Suprapubic skin (tissue), 4 donors: ENCODE measurements around the gene PNMA3. TPM values are rescaled to one million over a fixed set of nuclear protein-coding genes. Genes with fewer than 3 reads are reported as not detected.
"Not testable (repeated sequence)": the region's sequence is repeated elsewhere in the genome, so short reads cannot be mapped to it uniquely, and the experiment has no call there.

ENCODE experiments used
- DNase-seq, 2 donors: peaks; one replicate each; pipeline ENCODE4 v3.0.0-alpha.2; 2019; ENCODE audit warnings: low spot score in 2 of 2
- H3K27ac ChIP-seq: fragments of 200-600 bp; sonication (generic); one replicate; pipeline ENCODE4 v1.5.1; 2019
- H3K27me3 ChIP-seq: fragments of 200-600 bp; sonication (generic); one replicate; pipeline ENCODE4 v1.5.1; 2019
- H3K36me3 ChIP-seq: fragments of 200-600 bp; sonication (generic); one replicate; pipeline ENCODE4 v1.5.1; 2019
- H3K4me1 ChIP-seq: fragments of 200-600 bp; sonication (generic); one replicate; pipeline ENCODE4 v1.5.1; 2019
- H3K4me3 ChIP-seq: fragments of 200-600 bp; sonication (generic); one replicate; pipeline ENCODE4 v1.5.1; 2019; ENCODE audit warnings: mild to moderate bottlenecking
- H3K9me3 ChIP-seq: fragments of 200-600 bp; sonication (generic); one replicate; pipeline ENCODE4 v1.5.1; 2019
- EP300 ChIP-seq: sonication (generic); formaldehyde crosslinking; IDR thresholded peaks from one replicate; pipeline ENCODE4 v1.6.1; 2017; ENCODE audit warnings: antibody characterized with exemption
- POLR2A ChIP-seq, 2 donors: fragments of 450-650 bp; IDR thresholded peaks; one replicate each; pipeline ENCODE4 v1.6.1; 2017; ENCODE audit warnings: antibody characterized with exemption in 2 of 2, mild to moderate bottlenecking in 2 of 2, moderate library complexity in 2 of 2
- POLR2AphosphoS5 ChIP-seq, 3 donors: sonication (generic); formaldehyde crosslinking; IDR thresholded peaks; one replicate each; pipeline ENCODE4 v1.6.1; 2017; ENCODE audit warnings: antibody characterized with exemption in 3 of 3
- WGBS: methylation state at CpG from one replicate; pipeline ENCODE4 v1.1.5; 2018; 5-methylcytosine and 5-hydroxymethylcytosine counted together
- total RNA-seq, 4 donors: library from RNA; depleted of rRNA; stranded (reverse); fragments of >200 nt; gene quantifications; one replicate each; pipeline ENCODE4 v1.1.0, GENCODE V29; 2016
- TF ChIP-seq, protein P1 (sequence below), 2 donors: fragments of 200-600 bp in 1 of 2; fragments of 450-650 bp in 1 of 2; sonication (generic) in 1 of 2; IDR thresholded peaks; one replicate each; pipeline ENCODE4 v1.5.1; 2016 to 2019; ENCODE audit warnings: antibody characterized with exemption in 2 of 2, mild to moderate bottlenecking in 1 of 2, moderate library complexity in 1 of 2

The PNMA3 gene
- total RNA-seq, 4 donors from 2014 or later = 0.26 to 0.97 (median 0.61) TPM

DNA sequence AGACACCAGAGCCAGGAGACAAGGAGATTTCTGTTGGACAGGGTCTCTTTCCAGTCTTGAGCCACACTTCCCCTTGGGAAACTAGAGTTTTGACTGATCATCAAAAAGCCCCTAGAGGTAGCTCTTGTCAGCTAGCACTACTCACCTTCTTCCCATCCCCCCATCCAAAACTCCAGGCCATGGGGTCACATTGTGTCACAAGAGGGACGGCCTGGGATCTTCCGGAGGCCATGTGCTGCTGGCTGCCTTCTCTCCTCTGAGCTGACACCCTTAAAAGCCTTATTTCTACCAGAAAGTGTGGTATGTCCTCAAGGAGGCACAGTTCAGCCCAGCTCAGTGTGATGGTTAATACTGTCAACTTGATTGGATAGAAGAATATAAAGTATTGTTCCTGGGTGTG, 7.8 kb downstream of the PNMA3 start:
- no peak overlapping the region for H3K27ac ChIP-seq
- H3K4me1 ChIP-seq = no peaks in the 10 kb centered on the region
- no peaks in the 10 kb centered on the region for H3K36me3 ChIP-seq
- no peaks in the 10 kb centered on the region for H3K9me3 ChIP-seq
- 79% methylated on average over 2 of the region's 2 CpGs for WGBS
- TF ChIP-seq EP300 (no peak), POLR2AphosphoS5 (IDR thresholded peaks at IDR 0.05) (no peak), POLR2A (IDR thresholded peaks at IDR 0.05) (no peak)
- TF ChIP-seq, protein P1, sequence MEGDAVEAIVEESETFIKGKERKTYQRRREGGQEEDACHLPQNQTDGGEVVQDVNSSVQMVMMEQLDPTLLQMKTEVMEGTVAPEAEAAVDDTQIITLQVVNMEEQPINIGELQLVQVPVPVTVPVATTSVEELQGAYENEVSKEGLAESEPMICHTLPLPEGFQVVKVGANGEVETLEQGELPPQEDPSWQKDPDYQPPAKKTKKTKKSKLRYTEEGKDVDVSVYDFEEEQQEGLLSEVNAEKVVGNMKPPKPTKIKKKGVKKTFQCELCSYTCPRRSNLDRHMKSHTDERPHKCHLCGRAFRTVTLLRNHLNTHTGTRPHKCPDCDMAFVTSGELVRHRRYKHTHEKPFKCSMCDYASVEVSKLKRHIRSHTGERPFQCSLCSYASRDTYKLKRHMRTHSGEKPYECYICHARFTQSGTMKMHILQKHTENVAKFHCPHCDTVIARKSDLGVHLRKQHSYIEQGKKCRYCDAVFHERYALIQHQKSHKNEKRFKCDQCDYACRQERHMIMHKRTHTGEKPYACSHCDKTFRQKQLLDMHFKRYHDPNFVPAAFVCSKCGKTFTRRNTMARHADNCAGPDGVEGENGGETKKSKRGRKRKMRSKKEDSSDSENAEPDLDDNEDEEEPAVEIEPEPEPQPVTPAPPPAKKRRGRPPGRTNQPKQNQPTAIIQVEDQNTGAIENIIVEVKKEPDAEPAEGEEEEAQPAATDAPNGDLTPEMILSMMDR (IDR thresholded peaks at IDR 0.05) = no peak
- no peak overlapping the region for H3K4me3 ChIP-seq
- H3K27me3 ChIP-seq = no peaks in the 10 kb centered on the region
- no peak for DNase-seq

DNA sequence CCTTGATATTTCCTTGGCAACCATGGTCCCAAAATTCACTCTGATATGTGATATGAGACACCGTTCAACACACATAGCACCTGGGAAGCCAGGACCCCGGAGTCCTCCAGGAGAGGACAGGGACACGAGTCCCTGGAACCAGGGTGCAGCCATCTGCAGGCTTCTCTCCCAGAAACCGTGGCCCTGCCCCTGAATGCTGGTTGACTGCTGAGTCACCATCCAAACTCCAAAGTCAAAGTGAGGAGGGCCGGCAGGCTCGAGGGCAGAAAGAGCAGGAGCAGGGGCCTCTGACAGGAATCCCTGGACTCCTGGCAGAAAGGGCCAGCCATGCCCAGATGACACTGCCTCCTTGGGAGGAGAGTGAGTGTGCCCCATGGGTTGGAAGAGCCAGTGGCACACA, 9.1 kb downstream of the PNMA3 start:
- H3K27me3 ChIP-seq = no peaks in the 10 kb centered on the region
- H3K27ac ChIP-seq = no peak overlapping the region
- H3K4me1 ChIP-seq = no peaks in the 10 kb centered on the region
- H3K9me3 ChIP-seq = no peaks in the 10 kb centered on the region
- TF ChIP-seq POLR2AphosphoS5 (IDR thresholded peaks at IDR 0.05) = no peak
- TF ChIP-seq, protein P1 (IDR thresholded peaks at IDR 0.05) = no peak
- no peak for TF ChIP-seq POLR2A (IDR thresholded peaks at IDR 0.05)
- no peak for TF ChIP-seq EP300
- no peaks in the 10 kb centered on the region for H3K36me3 ChIP-seq
- no peak for DNase-seq
- 86% methylated on average over 1 of the region's 6 CpGs for WGBS
- no peak overlapping the region for H3K4me3 ChIP-seq

DNA sequence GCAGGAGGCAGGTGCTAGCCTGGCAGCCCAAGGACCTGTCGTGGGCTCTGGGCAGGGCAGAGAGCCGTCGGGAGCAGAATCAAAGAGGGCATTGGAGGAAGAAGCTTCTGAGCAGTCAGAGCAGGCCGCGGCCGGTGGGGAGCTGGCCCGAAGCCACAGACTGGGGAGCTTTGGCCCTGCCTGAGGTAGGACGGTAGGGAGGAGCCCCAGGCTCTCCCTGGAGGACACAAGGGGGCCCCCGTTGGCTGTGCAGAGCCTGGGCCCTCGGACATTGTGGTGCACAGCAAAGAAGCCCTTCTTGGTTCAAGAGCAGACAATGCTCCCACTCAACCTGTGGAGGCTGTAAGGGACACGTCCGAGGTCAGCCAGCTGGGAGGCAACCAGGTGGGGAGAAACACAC, 10.1 kb downstream of the PNMA3 start:
- not testable (repeated sequence) for DNase-seq, H3K36me3 ChIP-seq, H3K4me1 ChIP-seq, H3K27ac ChIP-seq, H3K27me3 ChIP-seq, H3K9me3 ChIP-seq, H3K4me3 ChIP-seq
- WGBS = 73% methylated on average over 3 of the region's 12 CpGs

DNA sequence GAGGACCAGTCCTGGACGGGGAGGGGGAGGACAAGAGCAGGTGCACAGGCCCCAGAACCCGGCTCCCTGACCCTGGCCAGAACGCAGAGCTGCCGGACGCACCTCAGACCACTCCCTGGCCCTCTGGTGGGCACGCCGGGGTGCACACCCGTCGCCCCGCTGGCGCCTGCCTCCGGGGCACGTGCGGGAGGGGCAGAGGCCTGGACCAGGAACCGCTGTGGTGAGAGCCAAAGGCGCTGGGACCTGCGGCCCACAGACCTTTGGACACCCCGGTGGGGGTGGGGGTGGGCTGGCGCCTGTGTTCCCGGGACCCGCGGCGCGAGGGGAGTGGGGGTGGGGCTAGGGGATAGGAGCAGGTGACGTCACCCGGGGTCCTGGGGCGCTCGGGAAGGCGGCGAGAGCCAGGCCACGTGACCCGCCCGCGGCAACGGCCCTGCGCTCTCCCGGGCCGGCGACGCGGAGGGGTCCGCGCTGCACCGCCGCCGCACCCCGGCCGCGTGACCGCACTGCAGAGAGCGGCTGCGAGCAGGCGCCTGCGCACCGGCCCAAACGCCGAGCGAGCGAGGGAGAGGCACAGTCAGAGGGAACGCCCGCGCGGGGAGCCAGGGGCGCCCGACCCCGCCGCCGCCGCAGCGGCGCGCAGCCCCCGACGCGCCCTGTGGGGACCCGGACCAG, 15.8 kb downstream of the PNMA3 start, which contains the start of gene PNMA6A:
PNMA6A (plus strand) TSS at position 546 of the 675 bp plus-strand sequence. CDS start 609 bp downstream, outside the sequence.
- not testable (repeated sequence) for H3K4me1 ChIP-seq, H3K9me3 ChIP-seq, H3K36me3 ChIP-seq, H3K27me3 ChIP-seq, H3K27ac ChIP-seq, H3K4me3 ChIP-seq, DNase-seq
- no CpG with 5 or more reads among the region's 76 CpGs for WGBS

DNA sequence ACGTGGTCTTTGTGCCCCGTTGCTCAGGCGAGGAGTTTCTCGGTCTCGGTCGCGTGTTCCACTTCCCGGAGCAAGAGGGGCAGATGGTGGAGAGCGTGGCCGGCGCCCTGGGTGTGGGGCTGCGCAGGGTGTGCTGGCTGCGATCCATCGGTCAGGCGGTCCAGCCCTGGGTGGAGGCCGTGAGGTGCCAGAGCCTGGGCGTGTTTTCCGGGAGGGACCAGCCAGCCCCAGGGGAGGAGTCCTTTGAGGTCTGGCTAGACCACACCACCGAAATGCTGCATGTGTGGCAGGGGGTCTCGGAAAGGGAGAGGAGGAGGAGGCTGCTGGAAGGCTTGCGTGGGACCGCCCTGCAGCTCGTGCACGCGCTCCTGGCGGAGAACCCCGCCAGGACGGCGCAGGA, 17.1 kb downstream of the PNMA3 start:
- H3K36me3 ChIP-seq, DNase-seq, H3K4me3 ChIP-seq, H3K4me1 ChIP-seq, H3K27me3 ChIP-seq, H3K27ac ChIP-seq, H3K9me3 ChIP-seq: not testable (repeated sequence)
- WGBS = no CpG with 5 or more reads among the region's 29 CpGs

DNA sequence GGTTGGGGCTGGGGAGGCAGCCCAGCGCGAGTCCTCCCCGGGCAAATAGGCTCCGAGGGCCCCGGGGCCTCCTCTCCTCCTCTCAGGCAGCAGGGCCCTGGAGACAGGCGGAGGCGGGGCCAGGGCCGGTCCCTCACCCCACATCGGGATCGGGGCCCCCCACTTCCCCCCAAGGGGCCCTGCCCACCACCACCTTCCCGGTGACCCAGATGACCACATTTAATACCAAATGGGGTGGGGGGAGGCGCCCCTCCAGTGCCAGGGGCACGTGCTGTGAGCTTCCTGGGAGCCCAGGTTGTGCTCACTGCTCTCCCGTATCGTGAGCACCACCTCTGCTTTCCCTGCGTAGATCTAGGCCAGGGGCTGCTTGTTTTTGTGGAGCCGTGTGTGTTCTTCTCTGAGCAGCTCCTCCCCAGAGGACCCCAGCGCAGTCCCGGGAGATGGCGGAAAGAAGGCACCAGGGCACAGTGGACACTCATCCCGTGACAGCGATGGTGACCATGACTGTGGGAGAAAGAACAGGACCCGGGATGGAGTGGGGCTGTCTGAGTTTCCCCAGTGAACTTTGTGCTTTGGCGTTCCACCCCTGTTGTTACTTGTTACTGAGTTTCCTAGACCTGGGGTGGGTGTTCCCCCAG, 18.1 kb downstream of the PNMA3 start:
- H3K27me3 ChIP-seq = no peaks in the 10 kb centered on the region
- WGBS = 95% methylated on average over 10 of the region's 24 CpGs
- TF ChIP-seq, protein P1 (IDR thresholded peaks at IDR 0.05) = no peak
- TF ChIP-seq EP300 = no peak
- TF ChIP-seq POLR2AphosphoS5 (IDR thresholded peaks at IDR 0.05) = no peak
- TF ChIP-seq POLR2A (IDR thresholded peaks at IDR 0.05) = no peak
- no peak overlapping the region for H3K27ac ChIP-seq
- no peak for DNase-seq
- no peak overlapping the region for H3K4me3 ChIP-seq
- H3K4me1 ChIP-seq = no peaks in the 10 kb centered on the region
- no peaks in the 10 kb centered on the region for H3K9me3 ChIP-seq
- H3K36me3 ChIP-seq = no peaks in the 10 kb centered on the region
